T1000 (cell line): ENCODE measurements around the gene TMEM212.
"Not testable (repeated sequence)": the region's sequence is repeated elsewhere in the genome, so short reads cannot be mapped to it uniquely, and the experiment has no call there.

Experiments
- DNase-seq: peaks from one replicate; lab custom pipeline; 2025; ENCODE audit warnings: mixed read lengths; lab: John Stamatoyannopoulos, UW

The TMEM212 gene

DNA sequence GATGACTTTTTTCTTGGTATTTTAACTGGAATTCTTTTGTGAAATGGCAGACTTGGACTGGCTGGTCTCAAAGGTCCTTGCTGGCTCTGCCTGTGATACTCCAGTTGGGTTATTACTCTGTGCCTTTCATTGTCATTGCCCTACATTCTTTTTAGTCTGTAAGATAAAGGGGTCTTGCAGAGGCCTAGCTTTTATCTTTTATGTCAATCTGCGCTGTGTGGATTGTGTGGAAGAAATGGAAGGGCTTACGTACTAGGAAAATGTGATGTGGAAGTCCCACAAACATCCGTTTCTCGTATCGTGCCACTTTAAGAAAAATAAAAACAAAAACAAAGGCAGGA is 8.7 kb upstream of the TMEM212 start:
- DNase-seq: no peak

GRCh38 chr3:171835116-171835515 is 8.0 kb upstream of the TMEM212 start:
- DNase-seq: no peak

DNA sequence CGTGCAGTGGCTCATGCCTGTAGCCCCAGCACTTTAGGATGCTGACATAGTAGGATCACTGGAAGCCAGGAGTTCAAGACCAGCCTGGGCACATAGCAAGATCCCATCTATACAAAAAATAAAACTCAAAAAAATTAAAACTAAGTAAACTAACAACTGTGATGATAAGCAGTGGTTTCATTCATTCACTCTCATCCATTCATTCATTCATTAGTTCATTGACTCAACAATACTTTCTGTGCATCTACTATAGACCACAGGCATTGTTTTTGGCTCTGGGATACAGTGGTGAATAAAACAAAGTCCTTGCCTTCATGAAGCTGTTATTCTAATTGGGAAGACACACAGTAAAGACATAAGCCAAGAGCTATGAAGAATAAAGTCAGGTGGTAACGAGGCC is 7.5 kb upstream of the TMEM212 start:
- DNase-seq: no peak

DNA sequence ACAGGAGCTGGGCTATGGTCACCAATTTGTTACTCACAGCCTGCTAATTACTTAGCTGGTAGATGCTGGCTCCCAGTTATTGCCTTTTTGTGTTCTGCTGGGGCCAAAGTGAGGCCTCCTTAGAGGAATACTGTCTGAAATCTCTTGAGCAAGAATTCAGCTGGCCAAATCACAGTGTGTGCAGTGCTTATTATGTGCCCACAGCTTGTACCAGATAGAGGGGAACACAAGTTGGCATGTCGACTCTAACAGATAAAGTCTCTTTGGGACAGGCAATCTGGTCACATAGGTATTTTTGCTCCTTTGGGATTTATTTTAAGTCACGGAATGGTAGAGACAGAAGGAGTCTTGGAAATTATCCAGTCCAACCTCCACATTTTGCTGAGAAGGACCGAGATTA is 6.3 kb upstream of the TMEM212 start:
- no peak for DNase-seq

GRCh38 chr3:171837698-171838097 is 5.5 kb upstream of the TMEM212 start:
- no peak for DNase-seq

DNA sequence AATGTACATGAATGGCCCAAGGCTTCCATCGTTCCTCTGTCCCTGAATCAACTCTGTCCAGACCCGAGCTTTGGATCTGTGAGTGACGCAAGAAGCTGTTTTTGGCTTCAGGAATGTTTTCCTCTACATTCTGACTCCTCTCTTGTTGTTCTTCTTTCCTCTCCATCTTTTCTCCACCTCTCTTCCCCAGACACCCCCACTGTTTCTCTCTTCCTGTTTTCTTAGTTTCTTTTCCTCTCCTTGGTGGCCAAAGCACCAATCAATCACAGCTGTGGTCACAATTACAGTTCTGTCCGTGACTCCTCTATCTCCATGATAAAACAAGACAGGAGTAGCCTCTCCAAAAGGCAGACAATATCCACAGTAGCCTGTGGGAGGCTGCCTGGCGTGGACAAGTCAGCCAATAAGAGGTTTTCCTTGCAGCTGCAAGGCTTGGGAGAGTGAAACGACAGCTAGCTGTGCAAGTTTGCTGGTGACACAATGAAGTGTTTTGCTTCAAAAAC is 4.9 kb upstream of the TMEM212 start:
- DNase-seq: no peak

DNA sequence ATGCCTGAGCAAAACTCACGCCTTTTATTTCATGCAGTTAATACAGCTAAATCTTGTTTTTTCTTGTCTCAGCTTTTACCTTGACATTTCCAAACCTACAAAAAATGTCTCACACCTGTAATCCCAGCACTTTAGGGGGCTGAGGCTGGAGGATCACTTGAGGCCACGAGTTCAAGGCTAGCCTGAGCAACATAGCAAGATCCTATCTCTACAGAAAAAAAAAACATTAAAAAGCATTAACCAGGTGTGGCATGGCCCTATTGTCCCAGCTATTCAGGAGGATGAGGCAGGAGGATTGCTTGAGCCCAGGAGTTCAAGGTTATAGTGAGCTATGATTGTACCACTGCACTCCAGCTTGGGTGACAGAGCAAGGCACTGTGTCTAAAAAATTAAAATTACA is 3.9 kb upstream of the TMEM212 start:
- no peak for DNase-seq

GRCh38 chr3:171840445-171840810 is 2.7 kb upstream of the TMEM212 start:
- no peak for DNase-seq

- no peak for DNase-seq
These were observed 2.1 kb upstream of the TMEM212 start for GRCh38 chr3:171840811-171841619.

DNA sequence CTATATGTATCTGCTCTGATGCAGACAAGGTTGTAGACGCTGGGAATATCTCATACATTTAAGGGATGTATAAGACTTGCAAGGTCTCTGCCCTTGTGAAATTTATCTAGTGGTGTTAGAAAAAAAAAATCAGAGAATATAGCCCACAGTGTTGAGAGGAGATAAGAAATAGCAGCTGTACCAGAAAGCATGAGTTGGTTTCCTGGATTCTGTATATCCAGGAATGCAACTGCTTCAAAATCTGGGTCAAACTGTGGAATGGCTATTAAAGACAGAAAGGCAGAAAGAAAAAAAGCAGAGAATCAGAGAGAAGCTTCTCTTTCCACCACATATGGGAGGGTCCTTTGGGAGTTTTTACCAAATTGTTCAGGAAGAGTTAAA is 1.5 kb upstream of the TMEM212 start:
- DNase-seq: no peak

DNA sequence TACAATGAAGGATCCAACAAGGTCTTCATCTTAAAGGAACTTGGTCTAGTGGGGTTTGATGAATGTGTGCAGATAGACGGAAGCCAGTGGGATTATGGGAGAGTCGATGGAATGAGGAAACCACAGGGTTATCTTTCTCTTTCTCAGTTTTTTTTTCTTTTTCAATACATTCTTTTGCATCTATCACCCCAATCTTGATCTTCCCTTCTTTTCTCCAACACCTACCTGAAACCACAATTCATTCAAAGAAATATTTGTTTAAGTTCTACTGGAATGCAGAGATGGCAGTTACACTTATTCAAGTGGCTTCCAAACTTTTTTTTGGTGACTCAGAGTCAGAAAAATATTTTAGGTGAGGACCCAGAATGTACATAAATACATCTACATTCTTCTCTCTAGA is 1.7 kb downstream of the TMEM212 start:
- DNase-seq: no peak

DNA sequence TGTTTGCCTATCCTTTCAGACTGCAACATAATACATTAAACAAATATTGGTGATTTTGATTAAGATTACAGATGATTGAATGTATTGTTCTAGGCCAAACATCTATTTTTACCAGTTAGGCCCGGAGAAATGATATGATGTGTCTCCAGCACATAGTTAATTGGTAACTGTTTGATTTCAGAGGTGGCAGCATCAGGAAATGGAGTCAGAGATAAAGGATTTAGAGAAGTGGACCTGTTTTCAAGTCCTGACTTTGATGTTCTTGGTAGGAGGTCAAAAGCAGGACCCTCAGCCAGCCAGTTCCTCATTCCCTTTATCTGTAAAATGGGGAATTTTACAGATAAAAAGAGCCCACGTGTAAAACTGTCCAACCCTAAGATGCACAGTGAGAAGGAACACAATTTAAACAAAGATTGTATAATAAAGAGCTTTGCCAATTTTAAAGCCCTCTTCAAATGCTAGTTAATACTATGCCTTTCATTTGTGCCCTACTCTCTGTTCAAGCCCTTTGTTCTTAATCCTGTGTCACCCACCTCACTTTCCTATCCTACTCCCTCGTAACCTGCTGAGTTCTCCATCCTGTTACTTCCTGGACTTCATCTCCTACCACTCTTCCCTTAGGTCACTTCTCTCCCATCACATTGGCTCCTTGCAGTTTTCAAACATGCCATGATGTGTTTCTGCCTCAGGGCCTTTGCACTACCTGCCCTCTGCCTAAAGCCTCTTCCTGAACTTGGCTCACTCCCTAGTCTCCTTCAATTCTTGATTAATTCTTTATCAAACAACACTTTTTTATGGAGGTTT is 2.5 kb downstream of the TMEM212 start:
- DNase-seq: no peak

GRCh38 chr3:171846597-171846996 is 3.4 kb downstream of the TMEM212 start:
- no peak for DNase-seq

DNA sequence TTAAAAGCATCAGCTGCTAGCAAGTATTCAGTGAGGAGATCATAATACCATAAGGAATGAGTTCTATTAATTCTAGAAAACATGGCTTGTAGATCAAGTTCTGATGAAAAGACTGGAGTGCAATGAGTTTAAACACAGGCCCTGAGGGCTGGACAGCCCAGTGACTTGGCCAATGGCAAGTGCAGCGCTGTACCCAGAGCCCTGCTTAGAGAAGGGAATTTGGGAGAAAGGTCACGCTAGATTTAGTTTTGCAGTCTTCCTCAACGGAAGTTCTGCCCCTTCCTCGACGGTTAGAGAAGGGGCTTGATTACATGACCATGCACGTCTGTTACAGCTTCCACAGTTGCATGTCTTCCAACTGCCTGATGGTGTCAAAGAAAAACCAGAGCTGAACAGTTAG is 4.0 kb downstream of the TMEM212 start:
- no peak for DNase-seq

GRCh38 chr3:171847595-171848259 is 4.6 kb downstream of the TMEM212 start:
- DNase-seq: no peak

GRCh38 chr3:171849617-171850319 is 6.6 kb downstream of the TMEM212 start:
- no peak for DNase-seq

DNA sequence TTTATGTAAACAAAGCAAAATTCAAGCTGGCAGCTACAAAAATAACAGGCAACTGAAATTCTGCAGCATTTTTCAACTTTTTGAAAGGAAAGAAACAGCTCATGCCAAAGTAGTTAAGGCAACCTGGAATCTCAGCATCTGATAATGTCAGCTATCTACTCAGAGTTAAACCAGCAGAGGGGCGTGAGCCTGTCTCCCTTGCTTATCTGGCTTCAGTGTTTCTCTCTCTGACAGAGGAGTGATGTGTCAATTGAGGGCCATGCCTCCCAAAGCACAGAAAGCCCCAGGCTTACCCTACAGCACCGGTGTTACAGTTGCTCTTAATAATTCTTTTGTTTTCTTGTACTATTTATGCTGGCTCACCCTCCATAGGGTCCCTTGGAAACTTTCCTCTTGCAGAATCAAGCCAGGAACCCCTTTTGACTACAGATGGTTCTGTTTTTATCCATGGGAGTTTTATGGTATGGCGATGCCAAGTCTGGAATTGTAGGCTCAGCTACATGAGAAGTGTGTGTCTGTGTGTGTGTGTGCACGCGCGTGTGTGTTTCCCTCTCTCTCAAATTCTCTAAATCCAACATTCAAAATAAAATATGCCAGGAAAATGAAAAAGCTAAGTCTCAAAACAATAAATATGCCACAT is 7.3 kb downstream of the TMEM212 start:
- no peak for DNase-seq

- no peak for DNase-seq
These were observed 8.0 kb downstream of the TMEM212 start for GRCh38 chr3:171850960-171851659.

GRCh38 chr3:171851660-171852058 is 8.5 kb downstream of the TMEM212 start:
- DNase-seq: no peak

- DNase-seq: no peak
These were observed 11.6 kb downstream of the TMEM212 start for GRCh38 chr3:171854649-171855305.

GRCh38 chr3:171858770-171859169 is 15.6 kb downstream of the TMEM212 start:
- not testable (repeated sequence) for DNase-seq
